Activated CD8-positive, alpha-beta memory T cell treated with anti-CD3 and anti-CD28 coated beads for 1 hour (primary cell): ENCODE data around the gene NXPE3.

Source experiments
- DNase-seq, 2 donors: peaks; one replicate each; pipeline ENCODE4 v3.0.0-alpha.2; 2020; ENCODE audit warnings: low read depth in 1 of 2; ENCODE audit errors: extremely low read depth in 1 of 2

NXPE3 gene

GRCh38 chr3:101802179-101802578 lies 23.2 kb downstream of the NXPE3 start:
- no peak for DNase-seq

GRCh38 chr3:101803173-101803782 lies 24.3 kb downstream of the NXPE3 start:
- DNase-seq = peak in 1 of 2 donors; percentile 21

GRCh38 chr3:101803939-101804338 lies 24.9 kb downstream of the NXPE3 start:
- DNase-seq = no peak

- DNase-seq = no peak
Measured at GRCh38 chr3:101806491-101806890, 27.5 kb downstream of the NXPE3 start.

- DNase-seq = no peak
Measured at GRCh38 chr3:101807888-101808287, 28.9 kb downstream of the NXPE3 start.

GRCh38 chr3:101809178-101810021 lies 30.4 kb downstream of the NXPE3 start:
- DNase-seq = no peak

GRCh38 chr3:101810022-101810418 lies 31.0 kb downstream of the NXPE3 start:
- no peak for DNase-seq

- DNase-seq = no peak
Measured at GRCh38 chr3:101811875-101812274, 32.9 kb downstream of the NXPE3 start.

GRCh38 chr3:101812895-101813294 lies 33.9 kb downstream of the NXPE3 start:
- no peak for DNase-seq

GRCh38 chr3:101813817-101814440 lies 34.9 kb downstream of the NXPE3 start:
- no peak for DNase-seq

GRCh38 chr3:101814835-101815234 lies 35.8 kb downstream of the NXPE3 start:
- no peak for DNase-seq

GRCh38 chr3:101816215-101817149 lies 37.5 kb downstream of the NXPE3 start:
- DNase-seq = no peak

GRCh38 chr3:101817992-101818391 lies 39.0 kb downstream of the NXPE3 start:
- DNase-seq = no peak

- DNase-seq = no peak
Measured at GRCh38 chr3:101819649-101820206, 40.7 kb downstream of the NXPE3 start.

- DNase-seq = no peak
Measured at GRCh38 chr3:101821503-101821902, 42.5 kb downstream of the NXPE3 start.

GRCh38 chr3:101823525-101823924 lies 44.5 kb downstream of the NXPE3 start:
- DNase-seq = no peak

GRCh38 chr3:101824702-101825101 lies 45.7 kb downstream of the NXPE3 start:
- no peak for DNase-seq

GRCh38 chr3:101825904-101826445 lies 47.0 kb downstream of the NXPE3 start:
- no peak for DNase-seq

- DNase-seq = peak; percentile 50 to 62
Measured at GRCh38 chr3:101827211-101828174, 48.5 kb downstream of the NXPE3 start.
